ENCODE results near the gene AUP1. TPM values are rescaled to one million over a fixed set of nuclear protein-coding genes. Genes with fewer than 3 reads are reported as not detected.

The AUP1 gene
- total RNA-seq, 3 donors from 2014 or later (not counting 1 experiment from before 2014, with no cell fraction given), result 234 to 242 (median 237) TPM

- Mint-ChIP-seq H3K4me3 (no peak overlapping the region), H3K27me3 (ENCODE audit: low read depth in 2 of 2) (peaks cover 0 to 8% of the 10 kb centered on the region in 2 donors), H3K4me1 (peaks cover 16 to 27% of the 10 kb centered on the region in 2 donors), H3K27ac (no peak overlapping the region), H3K36me3 (no peaks in the 10 kb centered on the region), H3K9me3 (no peaks in the 10 kb centered on the region)
- TF ChIP-seq CTCF (IDR thresholded peaks at IDR 0.05), result no peak
- intact Hi-C loops (cut with micrococcal nuclease), result no loop called here
- no peak overlapping the region for H3K27ac ChIP-seq (ENCODE audit: low read length)
- peaks cover 35% of the 10 kb centered on the region for H3K36me3 ChIP-seq (ENCODE audit: control insufficient read depth, insufficient read depth, low read length)
- H3K9me3 ChIP-seq (ENCODE audit: control insufficient read depth, insufficient read depth, low read length), result no peaks in the 10 kb centered on the region
- H3K27me3 ChIP-seq (ENCODE audit: control insufficient read depth, insufficient read depth, low read length), result peaks cover 5% of the 10 kb centered on the region
- DNase-seq (no peak), ATAC-seq (no peak)
- no peak overlapping the region for H3K4me3 ChIP-seq (ENCODE audit: low read length)
- WGBS (ENCODE audit: insufficient coverage), result 92% methylated on average over 1 of the region's 1 CpG
- peaks cover 32% of the 10 kb centered on the region for H3K4me1 ChIP-seq (ENCODE audit: control insufficient read depth, insufficient read depth, low read length)
Observed at GRCh38 chr2:74495440-74495839, 34.1 kb downstream of the AUP1 start.

GRCh38 chr2:74493546-74493945 lies 36.0 kb downstream of the AUP1 start:
- peaks cover 15% of the 10 kb centered on the region for H3K4me1 ChIP-seq (ENCODE audit: control insufficient read depth, insufficient read depth, low read length)
- H3K9me3 Mint-ChIP-seq, result no peaks in the 10 kb centered on the region
- 96% methylated on average over 3 of the region's 3 CpGs for WGBS (ENCODE audit: insufficient coverage)
- no peak overlapping the region for H3K27ac Mint-ChIP-seq
- H3K4me1 Mint-ChIP-seq, result peaks cover 8 to 20% of the 10 kb centered on the region in 2 donors
- intact Hi-C loops (cut with micrococcal nuclease), result no loop called here
- no peaks in the 10 kb centered on the region for H3K36me3 Mint-ChIP-seq
- H3K9me3 ChIP-seq (ENCODE audit: control insufficient read depth, insufficient read depth, low read length), result no peaks in the 10 kb centered on the region
- H3K4me3 Mint-ChIP-seq, result no peak overlapping the region
- peaks cover 0 to 4% of the 10 kb centered on the region in 2 donors for H3K27me3 Mint-ChIP-seq (ENCODE audit: low read depth in 2 of 2)
- DNase-seq, result no peak
- H3K36me3 ChIP-seq (ENCODE audit: control insufficient read depth, insufficient read depth, low read length), result peaks cover 42% of the 10 kb centered on the region
- no peak for ATAC-seq
- H3K27me3 ChIP-seq (ENCODE audit: control insufficient read depth, insufficient read depth, low read length), result no peaks in the 10 kb centered on the region
- TF ChIP-seq CTCF (IDR thresholded peaks at IDR 0.05), result no peak
- H3K4me3 ChIP-seq (ENCODE audit: low read length), result no peak overlapping the region
- H3K27ac ChIP-seq (ENCODE audit: low read length), result no peak overlapping the region

- no peaks in the 10 kb centered on the region for H3K27me3 Mint-ChIP-seq (ENCODE audit: low read depth in 2 of 2)
- H3K4me1 ChIP-seq (ENCODE audit: control insufficient read depth, insufficient read depth, low read length), result no peaks in the 10 kb centered on the region
- intact Hi-C loops (cut with micrococcal nuclease), result no loop called here
- H3K36me3 Mint-ChIP-seq, result no peaks in the 10 kb centered on the region
- TF ChIP-seq CTCF (IDR thresholded peaks at IDR 0.05), result no peak
- no peaks in the 10 kb centered on the region for H3K9me3 ChIP-seq (ENCODE audit: control insufficient read depth, insufficient read depth, low read length)
- 97% methylated on average over 12 of the region's 12 CpGs for WGBS (ENCODE audit: insufficient coverage)
- no peak for DNase-seq
- no peaks in the 10 kb centered on the region for H3K9me3 Mint-ChIP-seq
- H3K4me3 Mint-ChIP-seq, result no peak overlapping the region
- no peak overlapping the region for H3K27ac Mint-ChIP-seq
- no peak overlapping the region for H3K4me3 ChIP-seq (ENCODE audit: low read length)
- no peak for ATAC-seq
- H3K27me3 ChIP-seq (ENCODE audit: control insufficient read depth, insufficient read depth, low read length), result no peaks in the 10 kb centered on the region
- peaks cover 44% of the 10 kb centered on the region for H3K36me3 ChIP-seq (ENCODE audit: control insufficient read depth, insufficient read depth, low read length)
- H3K4me1 Mint-ChIP-seq, result peaks cover 0 to 10% of the 10 kb centered on the region in 2 donors
- no peak overlapping the region for H3K27ac ChIP-seq (ENCODE audit: low read length)
Observed at GRCh38 chr2:74491648-74492544, 37.6 kb downstream of the AUP1 start.

All from natural killer cell (primary cell).